Measurements from ENCODE around the gene CHRNG.
"Not testable (repeated sequence)": the region's sequence is repeated elsewhere in the genome, so short reads cannot be mapped to it uniquely, and the experiment has no call there.

CHRNG gene

GRCh38 chr2:232529806-232530547 lies 9.5 kb upstream of the CHRNG start:
- no peak for DNase-seq

- no peak for DNase-seq
Measured at GRCh38 chr2:232530626-232531260, 8.7 kb upstream of the CHRNG start.

- peak; percentile 52 for DNase-seq
Measured at GRCh38 chr2:232532419-232532818, 7.1 kb upstream of the CHRNG start.

GRCh38 chr2:232532821-232533220 lies 6.7 kb upstream of the CHRNG start:
- not testable (repeated sequence) for DNase-seq

GRCh38 chr2:232533944-232534710 lies 5.4 kb upstream of the CHRNG start:
- DNase-seq: no peak

- no peak for DNase-seq
Measured at GRCh38 chr2:232534940-232535651, 4.4 kb upstream of the CHRNG start.

GRCh38 chr2:232535761-232536530 lies 3.5 kb upstream of the CHRNG start:
- no peak for DNase-seq

- no peak for DNase-seq
Measured at GRCh38 chr2:232537079-232537478, 2.4 kb upstream of the CHRNG start.

GRCh38 chr2:232537499-232537898 lies 2.0 kb upstream of the CHRNG start:
- DNase-seq: no peak

GRCh38 chr2:232538671-232539070 lies 821 bp upstream of the CHRNG start:
- DNase-seq: no peak

- no peak for DNase-seq
Measured at GRCh38 chr2:232540441-232541041, 1.0 kb downstream of the CHRNG start.

GRCh38 chr2:232541195-232541960 lies 1.9 kb downstream of the CHRNG start:
- DNase-seq: no peak

- DNase-seq: no peak
Measured at GRCh38 chr2:232541961-232542714, 2.6 kb downstream of the CHRNG start.

- DNase-seq: no peak
Measured at GRCh38 chr2:232542715-232543467, 3.4 kb downstream of the CHRNG start.

GRCh38 chr2:232543491-232543890 lies 4.0 kb downstream of the CHRNG start:
- DNase-seq: no peak

GRCh38 chr2:232543928-232544631 lies 4.6 kb downstream of the CHRNG start:
- no peak for DNase-seq

GRCh38 chr2:232544674-232545073 lies 5.2 kb downstream of the CHRNG start:
- no peak for DNase-seq

- no peak for DNase-seq
Measured at GRCh38 chr2:232545511-232546375, 6.3 kb downstream of the CHRNG start.
